ENCODE data around the gene FSTL4.

DNA sequence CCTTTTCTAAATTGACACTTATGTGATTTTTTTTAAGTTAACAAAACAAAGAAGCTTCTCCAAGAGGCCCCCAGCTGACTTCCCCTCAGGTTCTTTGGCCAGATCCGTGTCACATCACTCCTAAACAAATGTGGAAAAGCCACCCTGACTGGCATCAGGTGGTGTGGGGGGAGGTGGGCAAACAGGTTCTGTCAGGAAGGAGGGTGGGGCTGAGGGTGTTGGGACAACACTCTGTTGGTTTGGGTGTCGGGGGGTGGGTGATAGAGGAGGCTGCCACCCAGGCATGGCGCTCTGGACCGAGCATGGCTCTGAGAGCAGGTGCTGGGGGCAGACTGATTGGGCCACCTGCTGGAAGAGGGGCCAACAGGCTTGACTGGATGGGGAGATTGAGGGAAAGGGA is 349.7 kb downstream of the FSTL4 start:
- TF ChIP-seq POLR2A (IDR thresholded peaks at IDR 0.05), result no peak
- TF ChIP-seq, protein P1, sequence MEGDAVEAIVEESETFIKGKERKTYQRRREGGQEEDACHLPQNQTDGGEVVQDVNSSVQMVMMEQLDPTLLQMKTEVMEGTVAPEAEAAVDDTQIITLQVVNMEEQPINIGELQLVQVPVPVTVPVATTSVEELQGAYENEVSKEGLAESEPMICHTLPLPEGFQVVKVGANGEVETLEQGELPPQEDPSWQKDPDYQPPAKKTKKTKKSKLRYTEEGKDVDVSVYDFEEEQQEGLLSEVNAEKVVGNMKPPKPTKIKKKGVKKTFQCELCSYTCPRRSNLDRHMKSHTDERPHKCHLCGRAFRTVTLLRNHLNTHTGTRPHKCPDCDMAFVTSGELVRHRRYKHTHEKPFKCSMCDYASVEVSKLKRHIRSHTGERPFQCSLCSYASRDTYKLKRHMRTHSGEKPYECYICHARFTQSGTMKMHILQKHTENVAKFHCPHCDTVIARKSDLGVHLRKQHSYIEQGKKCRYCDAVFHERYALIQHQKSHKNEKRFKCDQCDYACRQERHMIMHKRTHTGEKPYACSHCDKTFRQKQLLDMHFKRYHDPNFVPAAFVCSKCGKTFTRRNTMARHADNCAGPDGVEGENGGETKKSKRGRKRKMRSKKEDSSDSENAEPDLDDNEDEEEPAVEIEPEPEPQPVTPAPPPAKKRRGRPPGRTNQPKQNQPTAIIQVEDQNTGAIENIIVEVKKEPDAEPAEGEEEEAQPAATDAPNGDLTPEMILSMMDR (IDR thresholded peaks at IDR 0.05), result no peak

Measured in ovary (tissue), 3 donors.